ENCODE data around the gene MCRIP2. TPM values are rescaled to one million over a fixed set of nuclear protein-coding genes. Genes with fewer than 3 reads are reported as not detected.
A peak's percentile ranks its signal among the peaks of the same experiment; 100 is the strongest.

MCRIP2 gene
- total and polyA plus RNA-seq, 4 donors = 16.3 to 97.3 (median 61.4) TPM

GRCh38 chr16:675884-676564, 34.4 kb downstream of the MCRIP2 start:
- WGBS = 44% methylated on average over 25 of the region's 25 CpGs
- H3K9ac ChIP-seq (ENCODE audit: low read depth in 1 of 2, low read length in 2 of 2) = no peak overlapping the region
- H3K36me3 ChIP-seq (ENCODE audit: control insufficient read depth in 4 of 4, insufficient read depth in 3 of 4, low read depth in 1 of 4, low read length in 3 of 4) = peaks cover 5 to 26% (median 16%) of the 10 kb centered on the region in 4 donors
- H3K9me3 ChIP-seq (ENCODE audit: control insufficient read depth in 4 of 4, low read length in 3 of 4) = no peaks in the 10 kb centered on the region
- H3K27ac ChIP-seq (ENCODE audit: low read depth in 1 of 2, low read length in 2 of 2) = no peak overlapping the region
- no peak for TF ChIP-seq TAF1 (conservative IDR thresholded peaks at IDR 0.05)
- TF ChIP-seq YY1 (IDR thresholded peaks at IDR 0.05) = no peak
- TF ChIP-seq FOXA1 (IDR thresholded peaks at IDR 0.05) = no peak
- no peak for TF ChIP-seq SP1 (IDR thresholded peaks at IDR 0.05)
- TF ChIP-seq RXRA (IDR thresholded peaks at IDR 0.05) = no peak
- no peak for TF ChIP-seq RAD21 (IDR thresholded peaks at IDR 0.05)
- no peak for TF ChIP-seq GABPA (IDR thresholded peaks at IDR 0.05 in 1 of 2, conservative IDR thresholded peaks at IDR 0.05 in 1 of 2)
- TF ChIP-seq FOXA2 (IDR thresholded peaks at IDR 0.05) = no peak
- no peak for TF ChIP-seq HNF4A (conservative IDR thresholded peaks at IDR 0.05)
- no peak for TF ChIP-seq HNF4G (IDR thresholded peaks at IDR 0.05)
- no peak for TF ChIP-seq REST (IDR thresholded peaks at IDR 0.05)
- H3K4me1 ChIP-seq (ENCODE audit: control insufficient read depth in 4 of 4, insufficient read depth in 4 of 4, low read length in 3 of 4) = peaks cover 7 to 32% (median 18%) of the 10 kb centered on the region in 4 donors
- H3K27me3 ChIP-seq (ENCODE audit: control insufficient read depth in 4 of 4, insufficient read depth in 4 of 4, low read length in 3 of 4) = no peaks in the 10 kb centered on the region
- no peak for DNase-seq (ENCODE audit: low spot score)
- H3K4me3 ChIP-seq (ENCODE audit: low read depth in 1 of 3, low read length in 3 of 3) = peak overlapping the region in 1 of 3 donors; percentile 47

GRCh38 chr16:676565-676902, 34.9 kb downstream of the MCRIP2 start:
- Histone ChIP-seq H3K27me3 (ENCODE audit: control insufficient read depth in 4 of 4, insufficient read depth in 4 of 4, low read length in 3 of 4) (no peaks in the 10 kb centered on the region), H3K27ac (ENCODE audit: low read depth in 1 of 2, low read length in 2 of 2) (no peak overlapping the region), H3K4me1 (ENCODE audit: control insufficient read depth in 4 of 4, insufficient read depth in 4 of 4, low read length in 3 of 4) (peaks cover 13 to 37% (median 23%) of the 10 kb centered on the region in 4 donors), H3K36me3 (ENCODE audit: control insufficient read depth in 4 of 4, insufficient read depth in 3 of 4, low read depth in 1 of 4, low read length in 3 of 4) (peaks cover 6 to 22% (median 16%) of the 10 kb centered on the region in 4 donors), H3K4me3 (ENCODE audit: low read depth in 1 of 3, low read length in 3 of 3) (no peak overlapping the region), H3K9ac (ENCODE audit: low read depth in 1 of 2, low read length in 2 of 2) (no peak overlapping the region), H3K9me3 (ENCODE audit: control insufficient read depth in 4 of 4, low read length in 3 of 4) (no peaks in the 10 kb centered on the region)
- TF ChIP-seq GABPA (IDR thresholded peaks at IDR 0.05 in 1 of 2, conservative IDR thresholded peaks at IDR 0.05 in 1 of 2) (no peak), HNF4G (IDR thresholded peaks at IDR 0.05) (no peak), ATF3 (IDR thresholded peaks at IDR 0.05) (no peak), MAX (IDR thresholded peaks at IDR 0.05) (no peak), RAD21 (IDR thresholded peaks at IDR 0.05) (no peak), CTCF (IDR thresholded peaks at IDR 0.05; ENCODE audit: low read depth, low read length, missing input control) (no peak), HNF4A (conservative IDR thresholded peaks at IDR 0.05) (no peak), SP1 (IDR thresholded peaks at IDR 0.05) (no peak), NR2F2 (IDR thresholded peaks at IDR 0.05) (no peak)
- WGBS = 86% methylated on average over 21 of the region's 21 CpGs
- DNase-seq (ENCODE audit: low spot score) = no peak
